SK-N-DZ (cell line): ENCODE measurements around the gene HRG.
A peak's percentile ranks its signal among the peaks of the same experiment; 100 is the strongest.

Source experiments
- DNase-seq: peaks from one replicate; pipeline ENCODE4 v3.0.0-alpha.2; 2015; ENCODE audit warnings: low spot score

Gene HRG

GRCh38 chr3:186637686-186638085 lies 28.1 kb upstream of the HRG start:
- no peak for DNase-seq

- no peak for DNase-seq
Observed at GRCh38 chr3:186638259-186638658, 27.6 kb upstream of the HRG start.

DNA sequence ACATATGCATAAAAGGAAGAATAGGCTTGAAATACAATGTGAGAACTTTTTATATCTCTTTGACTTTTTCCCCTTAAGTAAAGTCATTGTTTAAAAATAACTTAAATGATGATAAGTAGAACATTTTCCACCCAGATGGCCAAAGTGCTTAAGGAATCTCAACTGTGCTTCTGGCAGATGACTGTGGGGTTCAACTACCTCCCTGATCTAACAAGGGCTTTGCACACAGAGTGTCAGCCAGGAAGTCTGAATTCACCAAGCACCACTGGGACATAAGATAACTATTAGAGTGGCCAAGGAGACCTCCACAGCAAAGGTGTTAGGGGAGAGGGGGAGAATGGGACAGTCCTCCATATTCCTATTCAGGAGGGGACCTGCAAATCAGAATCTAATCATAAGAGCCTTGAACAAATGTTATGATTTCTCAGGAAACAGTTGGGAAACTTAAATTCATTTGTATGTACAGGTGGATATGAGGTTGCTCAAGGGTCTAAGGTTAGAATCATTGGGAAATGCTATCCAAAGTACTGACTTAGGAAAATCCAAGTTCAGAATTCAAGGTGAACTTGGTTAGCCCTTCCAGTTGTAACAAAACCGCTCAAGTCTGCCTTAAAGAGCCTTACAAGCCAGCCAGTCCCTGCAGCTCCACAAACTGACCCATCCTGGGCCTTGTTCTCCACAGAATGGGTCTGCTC lies 25.9 kb upstream of the HRG start, which contains the start of gene FETUB:
FETUB (plus strand) TSS at position 622 of the 695 bp plus-strand sequence; CDS start at position 684, 62 bp downstream.
- DNase-seq = no peak

DNA sequence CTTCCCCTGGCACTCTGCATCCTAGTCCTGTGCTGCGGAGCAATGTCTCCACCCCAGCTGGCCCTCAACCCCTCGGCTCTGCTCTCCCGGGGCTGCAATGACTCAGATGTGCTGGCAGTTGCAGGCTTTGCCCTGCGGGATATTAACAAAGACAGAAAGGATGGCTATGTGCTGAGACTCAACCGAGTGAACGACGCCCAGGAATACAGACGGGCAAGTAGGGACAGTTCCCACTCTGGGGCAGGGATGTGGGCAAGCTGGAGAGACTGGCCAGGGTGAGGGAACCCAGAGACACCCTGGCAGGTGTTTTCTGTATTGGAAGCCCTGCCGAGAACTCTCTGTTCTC lies 25.4 kb upstream of the HRG start:
- no peak for DNase-seq

DNA sequence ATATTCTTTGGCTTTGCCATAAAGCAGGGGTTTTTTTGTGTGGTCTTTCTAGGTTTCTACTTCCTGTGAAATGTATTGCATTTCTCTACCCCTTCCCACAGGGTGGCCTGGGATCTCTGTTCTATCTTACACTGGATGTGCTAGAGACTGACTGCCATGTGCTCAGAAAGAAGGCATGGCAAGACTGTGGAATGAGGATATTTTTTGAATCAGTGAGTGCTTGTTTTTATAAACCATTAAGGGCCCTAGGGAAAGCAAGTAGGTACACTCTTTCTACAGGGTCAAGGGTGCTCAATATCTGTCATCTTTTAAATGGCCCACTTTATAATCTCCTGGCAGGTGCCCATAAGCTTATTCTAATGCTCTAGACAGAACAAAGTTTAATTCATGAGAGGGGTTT lies 24.9 kb upstream of the HRG start:
- DNase-seq = no peak

GRCh38 chr3:186642014-186642413 lies 23.8 kb upstream of the HRG start:
- no peak for DNase-seq

DNA sequence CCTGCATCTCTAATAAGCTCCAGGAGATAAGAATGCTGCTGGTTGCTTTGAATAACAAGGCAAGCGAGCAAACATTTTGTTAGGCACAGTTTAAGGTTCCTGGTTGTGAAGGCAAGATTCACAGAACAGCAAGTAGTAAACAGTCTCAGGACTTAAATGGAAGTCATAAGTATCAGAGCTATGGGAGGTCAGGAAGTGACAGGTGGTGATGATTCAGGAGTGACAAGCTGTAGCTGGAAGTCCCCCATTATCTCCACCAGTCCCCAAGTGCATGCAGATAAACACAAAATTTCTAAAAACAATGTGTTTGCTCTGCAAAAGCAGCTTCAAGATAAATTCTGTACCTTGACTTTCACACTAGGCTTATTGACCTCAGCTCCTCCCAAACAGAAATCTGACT lies 22.3 kb upstream of the HRG start:
- no peak for DNase-seq

DNA sequence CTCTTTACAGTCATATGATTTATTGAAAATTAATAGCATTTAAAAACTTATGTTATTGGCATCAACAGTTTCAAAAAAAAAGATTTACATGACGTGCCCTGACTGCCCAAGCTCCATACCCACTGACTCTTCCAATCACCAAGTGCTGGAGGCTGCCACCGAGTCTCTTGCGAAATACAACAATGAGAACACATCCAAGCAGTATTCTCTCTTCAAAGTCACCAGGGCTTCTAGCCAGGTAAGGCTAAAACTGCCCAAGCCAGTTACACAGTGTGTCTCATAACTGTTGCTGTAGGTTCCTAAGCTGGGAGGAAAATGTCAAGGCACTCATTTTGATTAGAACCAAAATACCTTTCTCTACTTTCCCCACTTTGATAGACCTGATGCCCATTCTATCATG lies 21.1 kb upstream of the HRG start:
- no peak for DNase-seq

GRCh38 chr3:186646106-186646505 lies 19.7 kb upstream of the HRG start:
- DNase-seq = no peak

DNA sequence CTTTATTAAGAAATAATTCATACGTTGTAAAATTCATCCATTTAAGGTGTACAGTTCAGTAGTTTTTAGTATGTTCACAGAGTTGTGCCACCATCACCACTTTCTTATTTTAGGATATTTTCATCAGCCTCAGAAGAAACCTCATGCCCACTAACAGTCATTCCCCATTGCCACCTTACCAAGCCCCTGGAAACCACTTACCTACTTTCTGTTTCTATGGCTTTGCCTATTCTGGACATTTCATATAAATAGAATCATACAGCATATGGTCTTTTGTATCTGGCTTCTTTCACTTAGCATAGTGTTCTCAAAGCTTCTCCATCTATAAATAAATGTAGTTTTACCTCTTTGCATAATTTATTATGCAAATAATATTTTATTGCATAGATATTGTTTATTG lies 19.0 kb upstream of the HRG start:
- DNase-seq = no peak

DNA sequence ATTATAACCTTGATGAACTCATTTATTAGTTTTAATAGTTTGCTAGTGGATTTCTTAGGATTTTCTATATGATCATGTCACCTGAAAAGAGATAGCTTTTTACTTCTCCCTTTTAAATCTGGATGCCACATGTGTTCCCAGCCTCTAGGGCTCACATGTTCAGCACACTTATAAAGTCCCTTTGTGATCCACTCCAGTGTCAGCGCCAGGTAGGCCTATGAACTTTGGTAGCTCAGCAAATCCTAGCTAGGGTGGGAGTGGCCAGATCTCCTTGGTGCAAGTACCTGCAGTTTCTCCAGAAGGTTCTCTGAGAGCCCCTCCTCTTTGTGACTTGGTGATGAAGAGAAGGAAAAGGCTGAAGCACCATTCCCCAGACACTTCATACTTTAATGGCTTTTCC lies 17.0 kb upstream of the HRG start:
- no peak for DNase-seq

GRCh38 chr3:186651678-186652215 lies 14.1 kb upstream of the HRG start:
- no peak for DNase-seq

DNA sequence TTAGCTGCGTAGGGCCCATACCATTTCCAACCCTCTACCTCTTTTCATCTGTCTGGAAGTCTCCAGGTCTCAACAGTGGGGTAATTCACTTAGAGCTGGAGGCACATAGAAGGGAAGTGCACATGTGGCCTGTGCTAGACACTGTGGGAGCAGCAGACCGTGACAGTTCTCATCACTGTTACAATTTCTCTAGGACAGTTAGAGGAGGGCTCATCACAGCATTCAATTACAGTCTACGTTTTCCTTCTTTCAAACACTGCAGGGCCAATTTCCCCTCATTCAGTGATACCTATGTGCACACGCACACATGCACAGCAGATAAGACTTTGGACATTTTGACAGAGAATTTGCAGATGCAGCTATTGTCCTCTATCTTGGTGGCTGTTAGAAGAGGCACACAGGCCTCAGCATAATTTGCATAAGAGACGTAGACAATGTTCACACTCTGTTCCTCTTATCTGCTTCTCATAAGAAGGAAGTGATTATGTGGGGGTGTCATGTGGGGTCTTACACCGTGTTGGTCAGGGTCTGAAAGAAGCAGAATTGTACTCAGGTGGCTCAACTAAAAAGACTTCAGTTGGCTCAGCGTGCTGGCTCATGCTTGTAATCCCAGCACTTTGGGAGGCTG lies 12.6 kb upstream of the HRG start:
- DNase-seq = peak; percentile 85

DNA sequence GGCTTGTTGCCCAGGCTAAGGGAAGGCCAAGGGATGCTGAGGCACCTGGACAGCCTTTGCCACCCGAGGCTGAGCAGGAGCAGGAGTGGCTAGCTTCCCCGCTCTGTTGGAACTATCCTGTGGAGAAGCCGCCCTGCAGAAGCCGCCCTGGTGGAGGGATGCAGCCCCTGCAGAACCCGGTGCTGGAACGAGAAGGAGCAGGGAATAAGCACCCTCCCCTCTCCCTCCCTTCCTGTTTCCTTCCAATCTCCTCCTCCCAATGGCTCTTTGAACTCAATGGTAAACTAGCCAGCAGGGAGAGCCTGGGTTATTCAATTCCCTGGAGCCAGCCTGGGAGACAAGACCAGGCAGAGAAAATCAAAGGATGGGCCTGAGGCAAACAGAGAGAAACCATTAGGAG lies 11.8 kb upstream of the HRG start:
- DNase-seq = peak; percentile 65

- DNase-seq = no peak
Observed at GRCh38 chr3:186663361-186664118, 2.3 kb upstream of the HRG start.

DNA sequence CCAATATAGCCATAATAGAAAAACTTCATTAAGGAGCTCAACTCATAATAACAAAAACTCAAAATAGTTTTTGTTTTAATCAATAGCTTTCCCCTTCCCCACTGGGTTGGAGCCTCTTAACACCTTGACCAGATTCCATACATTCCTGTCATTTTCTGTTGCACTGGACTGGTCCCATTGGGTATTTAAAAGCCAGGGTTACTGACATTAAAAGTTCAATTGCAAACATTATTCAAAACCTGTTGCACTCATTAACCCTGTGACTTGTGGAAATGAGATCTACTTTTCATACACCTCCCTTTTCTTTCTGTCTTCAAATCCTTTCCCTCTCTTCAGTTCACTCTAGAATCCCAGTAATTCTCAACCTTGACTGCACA lies 1.7 kb upstream of the HRG start:
- no peak for DNase-seq

DNA sequence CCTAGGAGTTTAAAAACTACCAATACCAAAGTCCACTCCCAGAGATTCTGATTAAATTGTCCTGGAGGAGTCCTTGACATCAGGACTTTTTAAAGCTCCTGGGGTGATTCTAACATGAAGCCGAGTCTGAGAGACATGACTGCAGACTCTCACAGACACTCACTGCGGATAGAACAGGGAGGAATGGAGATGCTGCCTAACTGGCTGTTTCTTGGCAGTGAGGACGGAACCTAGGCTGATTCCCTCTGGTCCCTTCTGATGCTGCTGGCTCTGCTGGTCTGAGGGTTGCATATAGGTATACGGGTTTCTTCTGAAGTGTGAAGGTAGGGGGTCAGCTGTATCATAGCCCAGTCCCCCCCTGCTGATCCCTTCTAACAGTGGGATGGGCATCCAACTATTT lies 1.3 kb upstream of the HRG start:
- no peak for DNase-seq

DNA sequence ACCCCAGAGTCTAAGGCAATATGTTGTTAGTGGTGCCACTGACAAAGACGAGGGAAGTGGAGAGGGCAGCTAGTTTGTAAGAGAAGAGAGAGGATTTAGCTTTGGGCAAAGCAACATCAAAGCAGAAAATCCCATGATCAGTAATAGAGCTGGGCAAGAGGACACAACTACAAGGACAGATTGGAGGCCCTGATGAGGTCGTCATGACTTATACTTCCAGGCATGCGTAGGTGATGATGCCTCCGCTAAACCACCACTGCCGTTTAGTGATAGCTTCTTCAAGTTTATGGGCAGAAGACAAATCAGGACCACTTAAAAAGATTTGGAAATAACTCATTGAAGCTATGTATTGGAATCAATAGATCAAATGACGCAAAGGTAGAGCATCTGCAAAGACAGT lies 2.6 kb downstream of the HRG start:
- no peak for DNase-seq

- no peak for DNase-seq
Observed at GRCh38 chr3:186669378-186670084, 3.7 kb downstream of the HRG start.

GRCh38 chr3:186670155-186670554 lies 4.3 kb downstream of the HRG start:
- DNase-seq = no peak

DNA sequence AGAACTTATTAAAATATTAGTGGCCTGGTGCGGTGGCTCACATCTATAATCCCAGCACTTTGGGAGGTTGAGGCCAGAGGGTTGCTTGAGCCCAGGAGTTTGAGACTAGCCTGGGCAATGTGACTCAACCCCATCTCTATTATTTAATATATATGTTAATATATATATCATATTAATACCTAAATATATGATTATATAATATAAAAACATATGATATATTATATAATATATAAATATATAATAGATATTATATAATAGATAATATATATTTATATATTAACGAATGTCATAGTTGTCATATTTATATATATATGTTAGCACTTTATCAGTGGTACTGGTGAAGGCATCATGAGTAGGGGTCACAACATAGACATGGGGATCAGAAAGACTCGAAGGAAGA lies 5.2 kb downstream of the HRG start:
- no peak for DNase-seq

- no peak for DNase-seq
Observed at GRCh38 chr3:186678604-186679003, 12.8 kb downstream of the HRG start.
